Skin epidermis (tissue), 12 donors: ENCODE data around the gene SAG.

ENCODE experiments used
- H3K27ac ChIP-seq, 21 experiments: fragments of 200-600 bp; sonication (generic) in 11 of 21; one replicate each; pipeline ENCODE4 v1.5.0; 2020; ENCODE audit warnings: mild to moderate bottlenecking in 3 of 21, inconsistent platforms in 2 of 21, moderate library complexity in 2 of 21
- H3K4me3 ChIP-seq, 7 experiments: fragments of 200-600 bp; sonication (generic) in 2 of 7; one replicate each; pipeline ENCODE4 v1.5.0; 2020; ENCODE audit warnings: inconsistent platforms in 2 of 7, mild to moderate bottlenecking in 2 of 7, moderate library complexity in 1 of 7

SAG gene

DNA sequence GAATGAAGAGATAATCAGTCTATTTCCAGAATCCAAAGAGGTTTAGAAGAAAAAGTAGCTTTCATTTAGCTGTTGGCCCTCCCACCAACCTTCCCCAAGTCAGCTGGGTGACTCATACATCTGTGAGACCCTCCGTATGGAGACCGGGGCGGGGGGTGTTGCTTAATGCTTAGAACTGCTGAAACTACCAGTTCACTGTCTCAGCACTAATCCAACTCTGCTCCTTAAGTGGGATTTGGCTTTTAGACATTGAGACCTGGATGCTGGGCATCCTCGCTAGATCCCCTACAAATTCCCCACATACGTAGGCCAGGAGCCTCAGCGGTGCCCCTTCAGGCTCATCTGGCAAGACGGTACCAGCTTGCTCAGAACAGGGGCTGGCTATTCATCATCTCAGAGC, at the start of gene SAG:
SAG (plus strand) TSS at position 252 of the 400 bp plus-strand sequence. CDS start 1,374 bp downstream, outside the sequence.
- no peak within 1 kb of the TSS for H3K4me3 ChIP-seq
- no peak within 1 kb of the TSS for H3K27ac ChIP-seq

DNA sequence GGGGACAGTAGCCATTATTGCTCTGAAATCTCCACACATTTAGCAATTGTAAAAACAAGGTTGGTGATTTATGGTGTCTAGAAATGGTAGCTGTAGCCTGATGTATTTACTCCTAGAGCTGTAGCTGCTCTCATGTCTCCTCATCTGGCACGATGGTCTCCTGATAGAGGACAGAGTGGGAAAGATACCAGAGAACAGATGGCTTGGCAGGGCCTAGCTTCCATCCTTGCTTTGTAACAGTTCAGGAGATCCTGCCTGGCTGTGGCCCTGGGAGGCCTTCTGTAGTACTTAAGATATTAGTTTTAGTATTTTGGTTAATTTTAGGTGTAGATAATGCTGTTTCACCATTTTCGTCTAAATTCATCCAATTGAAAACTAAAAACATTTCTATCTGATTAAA, 49.4 kb upstream of the SAG start:
- H3K27ac ChIP-seq, result no peak overlapping the region
- H3K4me3 ChIP-seq, result no peak overlapping the region

DNA sequence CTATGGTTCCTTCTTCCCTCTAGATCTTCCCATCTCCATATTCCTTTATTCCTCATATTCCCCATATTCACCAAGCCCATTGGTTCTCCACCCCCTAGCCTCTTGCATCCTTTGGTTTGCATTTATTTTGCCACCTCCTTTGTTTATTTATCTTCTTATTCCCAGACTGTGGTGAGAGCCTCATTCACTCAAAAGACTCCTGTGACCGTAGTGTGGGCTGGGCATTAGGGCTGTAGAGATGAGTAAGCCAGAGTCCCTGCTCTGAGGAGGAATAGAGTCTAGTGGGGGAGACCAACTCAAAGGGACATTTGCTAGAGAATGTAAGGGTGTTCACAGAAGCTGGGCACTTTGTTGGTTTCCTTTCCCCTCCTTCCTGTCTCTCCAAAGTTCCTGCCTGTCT, 47.9 kb upstream of the SAG start:
- Histone ChIP-seq H3K4me3 (no peak overlapping the region), H3K27ac (no peak overlapping the region)

DNA sequence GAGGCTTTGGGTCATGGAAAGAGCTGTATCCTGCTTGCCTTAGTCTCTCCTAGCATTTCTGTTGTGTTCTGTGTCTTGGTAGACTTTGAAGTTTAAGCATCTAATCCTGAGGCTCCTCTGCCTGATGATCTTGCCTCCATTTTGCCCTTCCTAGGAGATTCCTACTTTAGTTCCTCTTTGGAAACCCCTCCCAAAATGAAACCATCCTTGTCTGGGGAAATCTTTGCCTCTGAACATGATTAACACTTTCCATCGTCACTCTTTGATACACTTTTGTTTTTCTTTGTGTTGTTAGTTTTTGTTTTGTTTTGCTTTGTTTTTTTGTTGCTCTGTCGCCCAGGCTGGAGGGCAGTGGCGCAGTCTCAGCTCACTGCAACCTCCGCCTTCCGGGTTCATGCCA, 47.0 kb upstream of the SAG start:
- no peak overlapping the region for H3K27ac ChIP-seq
- no peak overlapping the region for H3K4me3 ChIP-seq

DNA sequence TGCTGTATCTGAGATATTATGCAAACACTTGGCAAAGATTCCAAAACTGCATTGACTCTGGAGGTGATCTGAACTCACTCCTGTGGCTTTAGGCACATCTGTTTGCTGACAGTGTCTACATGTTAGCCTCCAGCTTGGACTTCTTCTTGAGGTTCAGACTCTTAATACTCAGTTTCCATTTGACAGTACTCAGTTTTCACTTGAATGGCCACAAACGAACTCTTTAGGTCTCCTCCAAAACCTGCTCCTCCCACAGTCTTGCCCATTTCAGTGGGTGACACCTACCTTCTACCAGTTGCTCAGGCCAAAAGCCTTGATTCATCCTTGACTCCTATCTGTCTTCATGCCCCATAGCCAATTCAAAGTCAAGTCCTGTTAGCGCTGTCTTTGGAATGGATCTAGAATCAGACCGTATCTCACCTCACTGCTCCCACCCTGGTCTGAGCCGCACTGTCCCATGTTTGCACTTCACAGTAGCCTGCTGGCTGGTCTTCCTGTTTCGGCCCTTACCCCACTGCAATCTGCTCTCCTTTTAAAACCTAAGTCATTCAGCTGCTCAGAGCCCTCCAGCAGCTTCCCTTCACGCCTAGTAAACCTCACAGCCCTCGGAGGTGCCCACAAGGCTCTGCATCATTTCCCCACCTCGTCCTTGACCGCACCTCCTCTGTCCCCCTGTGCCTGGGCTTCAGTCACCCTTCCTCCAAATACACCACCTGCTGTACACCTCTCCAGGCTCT, 45.6 kb upstream of the SAG start:
- H3K27ac ChIP-seq, result peak overlapping the region in 1 of 21 experiments; percentile 24
- no peak overlapping the region for H3K4me3 ChIP-seq

DNA sequence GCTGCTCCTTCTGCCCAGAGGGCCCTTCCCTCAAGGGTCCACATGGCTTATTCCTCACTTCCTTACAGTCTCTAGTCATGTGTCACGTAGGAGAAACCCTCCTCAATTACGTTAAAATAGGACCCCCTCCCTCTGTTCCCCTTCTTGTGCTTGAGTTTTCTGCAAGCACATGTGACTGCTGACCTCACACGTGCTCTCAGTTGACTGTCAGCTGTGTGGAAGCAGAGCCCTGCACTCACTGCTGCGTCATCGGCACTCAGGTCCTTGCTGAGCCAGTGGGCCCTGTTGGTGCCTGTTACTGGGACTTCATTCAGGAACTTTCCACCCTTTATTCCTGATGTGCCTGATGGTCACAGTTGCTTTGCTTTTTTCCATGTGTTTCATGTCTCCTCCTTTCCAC, 45.1 kb upstream of the SAG start:
- Histone ChIP-seq H3K27ac (peak overlapping the region in 1 of 21 experiments; percentile 24), H3K4me3 (no peak overlapping the region)

DNA sequence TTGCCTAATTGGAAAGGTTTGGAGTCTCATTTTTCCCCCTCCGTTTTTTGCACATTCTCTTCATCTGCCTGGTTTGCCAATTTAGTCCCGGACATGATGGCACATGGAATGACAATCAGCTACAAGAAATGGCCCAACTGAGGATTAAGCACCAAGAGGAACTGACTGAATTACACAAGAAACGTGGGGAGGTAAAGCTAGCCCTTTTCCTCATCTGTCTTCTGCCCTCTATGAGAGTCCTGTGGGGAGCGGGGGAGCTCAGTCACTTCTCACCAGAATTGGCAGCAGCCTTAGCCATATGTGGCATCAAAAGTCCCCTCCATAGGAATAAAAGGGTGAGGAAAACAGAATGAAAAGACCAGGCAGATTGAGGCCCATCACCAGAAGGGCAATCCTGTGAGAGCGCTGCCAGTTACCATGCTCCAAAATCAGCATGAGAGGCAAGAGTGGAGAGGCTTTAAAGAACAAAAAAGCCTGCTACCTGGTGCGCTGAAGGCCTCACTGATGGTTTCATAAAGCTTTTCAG, 44.5 kb upstream of the SAG start:
- no peak overlapping the region for H3K27ac ChIP-seq
- no peak overlapping the region for H3K4me3 ChIP-seq

DNA sequence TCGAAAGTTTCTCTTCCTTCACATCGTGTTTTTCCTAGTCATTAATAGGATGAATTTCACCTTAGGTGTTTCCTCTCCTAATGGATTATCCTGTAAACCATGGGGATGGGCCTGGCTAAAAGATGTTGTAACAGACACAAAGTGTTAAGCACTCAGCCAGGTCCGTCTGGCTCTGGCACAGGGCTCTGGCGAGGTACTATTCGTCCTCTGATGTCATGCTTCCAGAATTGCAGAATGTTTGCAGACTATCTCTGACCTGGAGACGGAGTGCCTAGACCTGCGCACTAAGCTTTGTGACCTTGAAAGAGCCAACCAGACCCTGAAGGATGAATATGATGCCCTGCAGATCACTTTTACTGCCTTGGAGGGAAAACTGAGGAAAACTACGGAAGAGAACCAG, 42.9 kb upstream of the SAG start:
- Histone ChIP-seq H3K4me3 (no peak overlapping the region), H3K27ac (no peak overlapping the region)

DNA sequence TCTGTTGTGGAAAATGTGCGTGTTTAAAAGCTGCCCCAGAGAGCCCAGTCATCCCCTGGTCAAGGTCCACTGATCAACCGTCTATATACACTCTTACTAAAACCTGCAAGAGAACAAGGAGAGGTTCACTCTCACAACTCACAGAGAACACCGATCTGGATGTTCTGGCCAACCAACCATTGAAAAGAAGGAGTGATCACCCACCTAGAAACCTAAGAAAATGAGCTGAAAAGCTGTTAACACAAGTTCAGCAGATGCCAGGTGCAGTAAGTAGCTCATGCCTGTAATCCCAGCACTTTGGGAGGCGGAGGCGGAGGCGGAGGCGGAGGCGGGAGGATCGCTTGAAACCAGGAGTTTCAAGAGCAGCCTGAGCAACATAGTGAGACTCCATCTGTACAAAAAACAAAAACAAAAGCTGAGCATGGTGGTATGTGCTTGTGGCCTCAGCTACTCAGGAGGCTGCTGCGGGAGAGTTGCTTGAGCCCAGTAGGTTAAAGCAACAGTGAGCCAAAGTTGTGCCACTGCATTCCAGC, 41.7 kb upstream of the SAG start:
- no peak overlapping the region for H3K4me3 ChIP-seq
- H3K27ac ChIP-seq, result peak overlapping the region in 1 of 21 experiments; percentile 93

DNA sequence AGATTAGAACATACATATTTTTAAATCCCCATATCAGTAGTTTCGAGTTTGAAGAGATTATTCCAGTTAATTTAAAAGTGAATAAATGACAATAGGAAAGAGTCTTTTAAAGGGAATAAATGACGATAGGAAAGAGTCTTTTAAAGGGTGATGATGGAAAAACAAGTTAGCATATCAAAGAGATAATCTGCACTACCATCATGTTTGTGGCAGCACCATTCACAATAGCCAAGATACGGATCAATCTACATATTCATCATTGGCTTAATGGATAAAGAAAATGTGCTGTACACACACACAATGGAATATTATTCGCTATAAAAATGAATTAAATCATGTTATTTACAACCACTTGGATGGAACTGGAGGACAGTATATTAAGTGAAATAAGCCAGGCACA, 41.1 kb upstream of the SAG start:
- H3K4me3 ChIP-seq, result no peak overlapping the region
- H3K27ac ChIP-seq, result peak overlapping the region in 2 of 21 experiments; percentile 62 to 93

DNA sequence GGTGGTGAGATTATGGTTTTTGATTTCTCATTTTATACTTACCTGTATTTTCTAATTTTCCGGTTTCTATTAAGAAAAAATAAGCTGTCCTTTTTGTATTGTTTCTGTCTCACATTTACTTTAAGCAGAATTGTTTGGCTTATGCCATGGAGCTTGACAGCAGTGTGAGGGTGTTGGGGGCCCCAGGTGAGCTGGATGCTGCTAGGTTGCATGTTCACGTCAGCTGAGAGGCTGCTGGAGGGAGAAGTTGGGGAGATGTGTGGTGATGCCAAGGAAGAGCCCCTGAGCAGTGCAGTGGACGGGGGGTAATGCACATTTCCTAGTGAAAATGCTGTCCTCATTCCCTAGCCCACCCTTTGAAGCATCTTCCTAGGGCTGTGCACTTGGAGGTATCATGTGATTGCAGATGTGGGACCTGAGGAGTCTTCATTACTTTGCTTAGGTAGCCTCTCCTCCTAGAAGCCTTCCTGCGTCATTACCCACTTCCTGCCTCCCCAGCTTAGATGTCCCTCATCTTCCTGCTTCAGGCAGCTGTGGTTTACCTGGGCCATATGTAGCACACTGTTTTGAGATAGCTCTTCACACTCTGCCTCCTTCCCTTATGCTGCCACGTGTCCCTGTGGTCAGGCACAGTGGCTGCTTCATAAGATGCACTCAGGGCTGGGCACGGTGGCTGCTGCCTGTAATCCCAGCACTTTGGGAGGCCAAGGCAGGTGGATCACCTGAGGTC, 39.9 kb upstream of the SAG start:
- no peak overlapping the region for H3K4me3 ChIP-seq
- peak overlapping the region in 10 of 21 experiments; percentile 1 to 93 (median 61) for H3K27ac ChIP-seq

DNA sequence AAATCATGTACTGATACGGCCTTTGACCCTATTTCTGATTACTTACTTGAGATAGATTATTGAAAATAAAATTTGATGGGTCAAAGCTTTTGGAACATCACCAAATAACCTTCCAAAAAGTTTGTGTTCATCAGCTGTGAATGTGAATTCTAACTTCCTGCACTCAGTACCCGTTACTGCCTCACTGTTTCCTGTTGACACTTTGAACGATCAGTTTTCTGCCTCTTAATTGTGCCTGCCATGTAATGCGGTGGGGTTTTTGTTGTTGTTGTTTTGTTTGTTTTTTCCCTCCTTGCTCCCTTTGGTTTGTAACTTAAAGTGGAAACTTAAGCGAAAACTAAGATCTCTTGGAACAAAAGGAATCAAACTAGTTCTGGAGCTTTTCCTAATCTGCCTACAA, 37.2 kb upstream of the SAG start:
- no peak overlapping the region for H3K4me3 ChIP-seq
- H3K27ac ChIP-seq, result peak overlapping the region in 10 of 21 experiments; percentile 10 to 93 (median 69)

DNA sequence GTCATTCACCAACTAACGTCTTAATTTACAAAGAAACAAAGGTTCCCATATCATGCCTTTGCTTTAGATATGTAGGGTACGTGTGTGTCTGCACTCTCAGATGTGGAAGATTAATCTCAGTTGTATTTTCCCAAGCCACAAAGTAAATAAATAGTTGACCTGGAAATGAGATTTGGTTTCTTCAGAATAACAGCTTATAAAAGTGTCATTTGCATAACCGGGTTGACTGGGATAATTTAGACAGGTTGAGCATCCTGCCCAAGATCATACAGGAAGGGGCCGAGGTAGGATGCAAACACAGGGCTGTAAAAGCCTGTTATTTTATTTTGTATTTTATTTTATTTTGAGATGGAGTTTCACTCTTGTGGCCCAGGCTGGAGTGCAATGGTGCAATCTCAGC, 36.7 kb upstream of the SAG start:
- Histone ChIP-seq H3K4me3 (no peak overlapping the region), H3K27ac (peak overlapping the region in 11 of 21 experiments; percentile 10 to 93 (median 62))

DNA sequence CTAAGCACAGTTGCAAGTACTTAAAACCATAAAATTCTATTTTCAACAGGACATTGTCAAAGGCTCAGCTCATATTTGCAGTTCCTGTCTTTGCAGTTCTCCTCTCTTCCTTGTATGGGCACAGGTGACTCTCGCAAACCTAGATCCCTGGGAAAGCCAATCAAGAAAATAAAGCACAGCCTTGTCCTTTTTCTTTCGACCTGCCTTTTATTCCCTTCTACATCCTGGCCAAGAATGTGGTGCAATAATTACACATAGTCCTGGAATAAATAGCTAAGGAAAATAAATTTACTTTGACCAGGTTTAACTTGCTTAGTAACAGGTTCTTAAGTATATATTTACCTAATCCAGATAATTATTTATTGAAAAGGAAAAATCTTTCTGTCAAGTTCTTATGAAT, 35.9 kb upstream of the SAG start:
- peak overlapping the region in 8 of 21 experiments; percentile 35 to 93 (median 77) for H3K27ac ChIP-seq

DNA sequence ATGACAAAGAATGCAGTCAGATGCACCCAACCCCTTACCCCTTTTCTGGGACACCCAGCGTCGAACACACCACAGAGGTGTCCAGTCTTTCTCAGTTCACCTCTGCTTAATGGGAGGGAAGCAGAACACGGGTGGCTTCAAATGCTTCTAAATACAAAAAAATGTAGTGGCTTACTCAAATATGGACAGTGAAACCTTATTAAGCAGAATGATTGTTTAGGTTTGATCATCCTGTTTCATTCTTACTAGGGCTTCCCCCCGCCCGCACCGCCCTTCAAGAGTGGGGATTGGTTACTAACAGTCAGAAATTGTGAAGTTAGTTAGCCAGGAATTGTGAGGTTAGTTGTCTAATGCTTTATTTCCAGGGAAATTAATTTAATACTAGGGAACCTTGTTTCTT, 34.5 kb upstream of the SAG start:
- peak overlapping the region in 1 of 21 experiments; percentile 24 for H3K27ac ChIP-seq

More for the DNA sequence above, 35.9 kb upstream of the SAG start:
- no peak overlapping the region for H3K4me3 ChIP-seq

DNA sequence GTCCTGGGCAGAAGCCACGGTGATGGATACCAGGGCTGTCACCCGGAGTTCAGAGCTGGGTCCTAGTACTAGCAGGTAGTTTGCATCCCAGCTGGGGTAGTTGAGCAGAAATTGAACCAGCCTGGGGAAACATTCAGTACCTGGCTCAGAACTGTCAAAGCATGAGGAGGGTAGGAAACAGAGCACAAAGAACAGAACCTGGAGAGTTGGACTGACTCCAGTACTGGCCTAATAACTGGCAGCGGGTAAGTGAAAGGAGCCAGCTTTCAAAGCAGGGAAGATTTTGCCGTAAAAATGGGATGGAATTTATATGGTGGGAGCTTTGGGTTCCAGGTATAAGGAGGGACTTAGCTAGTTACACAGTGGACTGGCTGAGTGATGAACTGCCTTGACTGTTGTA, 32.4 kb upstream of the SAG start:
- Histone ChIP-seq H3K4me3 (no peak overlapping the region), H3K27ac (no peak overlapping the region)

More for the DNA sequence above, 34.5 kb upstream of the SAG start:
- H3K4me3 ChIP-seq, result no peak overlapping the region

DNA sequence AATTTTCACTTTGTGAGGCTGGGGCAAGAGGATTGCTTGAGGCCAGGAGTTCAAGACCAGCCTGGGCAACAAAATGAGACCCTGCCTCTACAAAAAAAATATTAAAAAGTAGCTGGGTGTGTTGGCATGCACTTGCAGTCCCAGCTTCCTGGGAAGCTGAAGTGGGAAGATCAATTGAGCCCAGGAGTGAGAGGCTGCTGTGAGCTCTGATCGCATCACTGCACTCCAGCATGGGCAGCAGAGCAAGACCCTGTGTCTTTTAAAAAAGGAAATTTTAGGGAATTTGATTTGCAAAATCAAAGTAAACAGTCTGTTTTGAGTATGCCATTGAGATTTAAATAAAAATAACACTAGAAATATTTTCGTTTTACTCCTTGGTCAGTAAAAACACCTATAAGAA, 28.7 kb upstream of the SAG start:
- H3K27ac ChIP-seq, result no peak overlapping the region
- H3K4me3 ChIP-seq, result no peak overlapping the region

DNA sequence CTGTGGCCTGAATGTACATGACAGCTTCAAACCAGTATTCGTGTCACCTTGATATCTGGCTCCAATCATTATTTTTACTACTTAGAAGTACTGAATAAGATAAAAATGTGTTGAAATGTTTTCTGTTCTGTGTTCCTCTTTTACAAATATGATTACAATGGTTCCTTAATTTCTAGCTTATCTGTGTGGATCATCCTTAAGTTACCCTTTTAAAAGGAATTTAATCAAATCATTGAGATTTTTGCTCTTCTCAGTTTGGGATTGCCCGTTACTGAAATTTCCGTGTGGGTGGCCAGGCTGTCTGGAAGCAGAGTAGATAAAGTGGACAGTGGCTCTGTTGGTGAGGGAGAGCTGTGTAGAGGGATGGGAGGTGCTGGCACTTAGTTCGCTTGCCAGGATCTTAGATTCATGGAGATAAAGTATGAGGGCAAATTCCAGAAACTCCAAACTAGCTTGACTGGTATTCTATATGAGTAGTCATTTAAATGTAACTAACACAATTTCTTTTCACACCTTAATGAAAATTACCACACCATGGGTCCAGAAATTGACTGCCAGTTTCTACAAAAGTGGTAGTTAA, 27.4 kb upstream of the SAG start:
- Histone ChIP-seq H3K27ac (no peak overlapping the region), H3K4me3 (no peak overlapping the region)

DNA sequence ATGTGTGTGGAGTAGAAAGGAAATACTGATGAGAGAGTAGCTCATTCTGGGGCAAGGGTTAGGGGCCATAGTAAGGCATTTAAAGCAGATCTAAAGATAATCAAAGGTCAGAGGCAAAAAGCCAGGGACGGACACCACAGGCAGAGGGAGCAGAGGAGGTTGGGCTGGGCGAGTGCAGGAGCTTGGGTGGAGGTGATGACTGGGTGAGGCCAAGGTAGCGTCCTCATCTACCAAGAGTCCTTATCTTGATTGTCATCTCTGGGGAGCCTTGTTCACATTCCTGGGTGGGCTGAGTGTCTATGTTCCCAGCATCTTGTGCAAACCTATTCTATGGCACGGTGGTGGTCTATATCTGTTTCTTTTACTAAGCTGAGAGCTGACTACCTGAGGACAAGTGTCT, 26.1 kb upstream of the SAG start:
- H3K4me3 ChIP-seq, result no peak overlapping the region
- H3K27ac ChIP-seq, result no peak overlapping the region

DNA sequence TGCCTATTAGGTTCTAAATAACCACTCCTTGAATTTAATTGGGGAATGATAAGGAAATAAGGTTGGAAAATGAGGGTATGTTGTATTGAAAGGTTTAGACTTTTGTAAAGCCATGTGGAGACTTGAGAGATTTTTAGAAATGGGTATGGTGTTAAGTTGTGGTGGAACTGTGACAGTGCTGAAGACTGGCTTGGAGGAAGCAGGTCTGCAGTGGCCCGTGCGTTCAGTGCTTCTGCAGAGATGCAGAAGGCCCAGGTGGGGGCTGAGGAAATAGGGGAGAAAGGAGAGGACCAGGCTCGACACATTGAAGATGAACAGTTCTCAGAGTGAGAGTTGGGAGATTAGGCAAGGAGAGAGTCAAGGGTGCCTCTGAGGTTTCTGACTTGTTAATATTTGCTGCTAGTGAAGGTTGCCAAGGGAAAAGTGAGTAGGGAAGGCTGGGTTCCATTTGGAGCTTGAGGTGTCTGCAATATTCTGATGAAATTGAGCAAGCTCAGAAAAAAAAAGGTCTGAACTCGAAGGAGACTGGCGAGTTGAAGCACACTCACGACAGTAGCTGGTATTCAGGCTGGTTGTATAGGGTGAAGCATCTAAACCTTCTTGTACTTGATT, 25.5 kb upstream of the SAG start:
- Histone ChIP-seq H3K4me3 (no peak overlapping the region), H3K27ac (no peak overlapping the region)
